Esophagus muscularis mucosa (tissue), 3 donors: ENCODE data around the gene HSPB7.
"Not testable (repeated sequence)": the region's sequence is repeated elsewhere in the genome, so short reads cannot be mapped to it uniquely, and the experiment has no call there.

Experiments used
- POLR2A ChIP-seq: fragments of 450-650 bp; IDR thresholded peaks from one replicate; pipeline ENCODE4 v1.6.1; 2017; ENCODE audit warnings: antibody characterized with exemption, moderate library complexity, mild to moderate bottlenecking, low read depth
- TF ChIP-seq, protein P1 (sequence below), 3 experiments: fragments of 200-600 bp in 2 of 3; fragments of 450-650 bp in 1 of 3; sonication (generic) in 2 of 3; IDR thresholded peaks; one replicate each; pipeline ENCODE4 v1.5.1; 2017 to 2019; ENCODE audit warnings: antibody characterized with exemption in 3 of 3, mild to moderate bottlenecking in 2 of 3, moderate library complexity in 1 of 3

DNA sequence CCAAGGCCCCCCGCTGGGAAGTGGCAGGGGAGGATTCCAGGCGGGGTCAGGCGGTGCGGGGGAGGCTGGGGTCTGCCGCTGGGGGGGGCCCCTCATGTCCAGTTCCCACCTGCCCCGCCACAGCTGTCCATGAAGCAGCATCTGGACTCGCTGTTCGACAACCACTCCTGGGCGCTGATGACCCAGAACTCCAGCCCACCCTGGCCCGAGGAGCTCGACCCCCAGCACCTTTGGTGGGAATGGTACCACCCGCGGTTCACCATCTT is 11.1 kb upstream of the HSPB7 start:
- TF ChIP-seq, protein P1, sequence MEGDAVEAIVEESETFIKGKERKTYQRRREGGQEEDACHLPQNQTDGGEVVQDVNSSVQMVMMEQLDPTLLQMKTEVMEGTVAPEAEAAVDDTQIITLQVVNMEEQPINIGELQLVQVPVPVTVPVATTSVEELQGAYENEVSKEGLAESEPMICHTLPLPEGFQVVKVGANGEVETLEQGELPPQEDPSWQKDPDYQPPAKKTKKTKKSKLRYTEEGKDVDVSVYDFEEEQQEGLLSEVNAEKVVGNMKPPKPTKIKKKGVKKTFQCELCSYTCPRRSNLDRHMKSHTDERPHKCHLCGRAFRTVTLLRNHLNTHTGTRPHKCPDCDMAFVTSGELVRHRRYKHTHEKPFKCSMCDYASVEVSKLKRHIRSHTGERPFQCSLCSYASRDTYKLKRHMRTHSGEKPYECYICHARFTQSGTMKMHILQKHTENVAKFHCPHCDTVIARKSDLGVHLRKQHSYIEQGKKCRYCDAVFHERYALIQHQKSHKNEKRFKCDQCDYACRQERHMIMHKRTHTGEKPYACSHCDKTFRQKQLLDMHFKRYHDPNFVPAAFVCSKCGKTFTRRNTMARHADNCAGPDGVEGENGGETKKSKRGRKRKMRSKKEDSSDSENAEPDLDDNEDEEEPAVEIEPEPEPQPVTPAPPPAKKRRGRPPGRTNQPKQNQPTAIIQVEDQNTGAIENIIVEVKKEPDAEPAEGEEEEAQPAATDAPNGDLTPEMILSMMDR (IDR thresholded peaks at IDR 0.05), result not testable (repeated sequence)
- not testable (repeated sequence) for TF ChIP-seq POLR2A
